ENCODE results near the gene DYRK3.
A peak's percentile ranks its signal among the peaks of the same experiment; 100 is the strongest.
"Not testable (repeated sequence)": the region's sequence is repeated elsewhere in the genome, so short reads cannot be mapped to it uniquely, and the experiment has no call there.

DYRK3 gene

GRCh38 chr1:206635080-206635977, at the start of gene DYRK3:
Gene DYRK3, plus strand, starts transcription at chr1:206635536. Its CDS starts 168 bp downstream, at chr1:206635704.
- peak; percentile 86 to 88 for DNase-seq

GRCh38 chr1:206586501-206587445, 48.6 kb upstream of the DYRK3 start:
- DNase-seq: no peak

- DNase-seq: no peak
Measured at GRCh38 chr1:206587904-206588303, 47.4 kb upstream of the DYRK3 start.

- DNase-seq: no peak
Measured at GRCh38 chr1:206588492-206588891, 46.8 kb upstream of the DYRK3 start.

GRCh38 chr1:206589206-206589605, 46.1 kb upstream of the DYRK3 start:
- DNase-seq: no peak

- peak; percentile 55 to 63 for DNase-seq
Measured at GRCh38 chr1:206590025-206590758, 45.1 kb upstream of the DYRK3 start.

- no peak for DNase-seq
Measured at GRCh38 chr1:206591226-206591625, 44.1 kb upstream of the DYRK3 start.

- no peak for DNase-seq
Measured at GRCh38 chr1:206591696-206592095, 43.6 kb upstream of the DYRK3 start.

- DNase-seq: no peak
Measured at GRCh38 chr1:206593351-206593925, 41.9 kb upstream of the DYRK3 start.

- no peak for DNase-seq
Measured at GRCh38 chr1:206595581-206596318, 39.6 kb upstream of the DYRK3 start.

GRCh38 chr1:206596319-206596666, 39.0 kb upstream of the DYRK3 start:
- no peak for DNase-seq

- no peak for DNase-seq
Measured at GRCh38 chr1:206600527-206600926, 34.8 kb upstream of the DYRK3 start.

- DNase-seq: no peak
Measured at GRCh38 chr1:206604861-206605260, 30.5 kb upstream of the DYRK3 start.

GRCh38 chr1:206606867-206607266, 28.5 kb upstream of the DYRK3 start:
- DNase-seq: no peak

- peak; percentile 51 to 56 for DNase-seq
Measured at GRCh38 chr1:206608108-206608698, 27.1 kb upstream of the DYRK3 start.

GRCh38 chr1:206609229-206609991, 25.9 kb upstream of the DYRK3 start:
- no peak for DNase-seq

- DNase-seq: peak; percentile 91 to 92
Measured at GRCh38 chr1:206612129-206612876, 23.0 kb upstream of the DYRK3 start, which contains the start of gene EIF2D. Gene EIF2D, minus strand, starts transcription at chr1:206612465. Its CDS starts 123 bp downstream, at chr1:206612342.

GRCh38 chr1:206626396-206626795, 8.9 kb upstream of the DYRK3 start:
- not testable (repeated sequence) for DNase-seq

GRCh38 chr1:206628916-206629315, 6.4 kb upstream of the DYRK3 start:
- no peak for DNase-seq

- no peak for DNase-seq
Measured at GRCh38 chr1:206631085-206631509, 4.2 kb upstream of the DYRK3 start.

Data from activated CD4-positive, alpha-beta T cell treated with anti-CD3 and anti-CD28 coated beads, Interleukin-2, amount 50 U/mL, for 4 hours (primary cell).